ENCODE data around the gene CD209. TPM values are rescaled to one million over a fixed set of nuclear protein-coding genes. Genes with fewer than 3 reads are reported as not detected.

Gene CD209
- total RNA-seq, 1 experiment from 2014 or later = not detected

DNA sequence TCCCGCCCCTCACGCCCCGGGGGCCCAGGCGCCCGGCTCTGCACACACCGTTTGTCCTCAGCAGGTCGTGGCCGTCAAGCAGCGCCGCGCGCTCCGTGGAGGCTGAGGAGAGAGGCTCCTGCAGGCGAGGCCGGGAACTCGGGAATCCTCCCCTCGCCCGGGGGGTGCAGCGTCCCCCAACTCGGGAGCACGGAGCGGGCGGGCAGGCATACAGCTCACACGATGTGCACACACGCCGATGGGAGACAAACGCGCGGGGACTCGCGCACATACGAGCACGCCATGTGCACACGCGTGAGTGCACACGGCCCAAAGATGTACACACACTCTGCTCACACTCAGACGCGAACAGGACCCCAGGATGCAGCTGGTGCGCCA, 16.1 kb downstream of the CD209 start:
- H3K4me3 ChIP-seq (ENCODE audit: low read length) = no peak overlapping the region
- H3K79me2 ChIP-seq (ENCODE audit: low read length) = no peaks in the 10 kb centered on the region
- no peaks in the 10 kb centered on the region for H3K36me3 ChIP-seq (ENCODE audit: insufficient read depth, low read length)
- H3K9me3 ChIP-seq (ENCODE audit: low read length) = no peaks in the 10 kb centered on the region
- H3K4me2 ChIP-seq (ENCODE audit: low read depth, low read length, poor library complexity, severe bottlenecking) = no peak overlapping the region
- no peak overlapping the region for H3K9ac ChIP-seq (ENCODE audit: low read length)
- no peak overlapping the region for H3K27ac ChIP-seq (ENCODE audit: low read length)
- no peaks in the 10 kb centered on the region for H4K20me1 ChIP-seq (ENCODE audit: insufficient read depth, low read depth, low read length)
- DNase-seq = no peak
- no peak overlapping the region for H2AFZ ChIP-seq (ENCODE audit: low read length)
- no peaks in the 10 kb centered on the region for H3K27me3 ChIP-seq (ENCODE audit: low read length)
- H3K9me2 ChIP-seq (replicated peaks; ENCODE audit: insufficient read depth, low read length) = no peaks in the 10 kb centered on the region
- no peaks in the 10 kb centered on the region for H3K4me1 ChIP-seq (ENCODE audit: low read length)

DNA sequence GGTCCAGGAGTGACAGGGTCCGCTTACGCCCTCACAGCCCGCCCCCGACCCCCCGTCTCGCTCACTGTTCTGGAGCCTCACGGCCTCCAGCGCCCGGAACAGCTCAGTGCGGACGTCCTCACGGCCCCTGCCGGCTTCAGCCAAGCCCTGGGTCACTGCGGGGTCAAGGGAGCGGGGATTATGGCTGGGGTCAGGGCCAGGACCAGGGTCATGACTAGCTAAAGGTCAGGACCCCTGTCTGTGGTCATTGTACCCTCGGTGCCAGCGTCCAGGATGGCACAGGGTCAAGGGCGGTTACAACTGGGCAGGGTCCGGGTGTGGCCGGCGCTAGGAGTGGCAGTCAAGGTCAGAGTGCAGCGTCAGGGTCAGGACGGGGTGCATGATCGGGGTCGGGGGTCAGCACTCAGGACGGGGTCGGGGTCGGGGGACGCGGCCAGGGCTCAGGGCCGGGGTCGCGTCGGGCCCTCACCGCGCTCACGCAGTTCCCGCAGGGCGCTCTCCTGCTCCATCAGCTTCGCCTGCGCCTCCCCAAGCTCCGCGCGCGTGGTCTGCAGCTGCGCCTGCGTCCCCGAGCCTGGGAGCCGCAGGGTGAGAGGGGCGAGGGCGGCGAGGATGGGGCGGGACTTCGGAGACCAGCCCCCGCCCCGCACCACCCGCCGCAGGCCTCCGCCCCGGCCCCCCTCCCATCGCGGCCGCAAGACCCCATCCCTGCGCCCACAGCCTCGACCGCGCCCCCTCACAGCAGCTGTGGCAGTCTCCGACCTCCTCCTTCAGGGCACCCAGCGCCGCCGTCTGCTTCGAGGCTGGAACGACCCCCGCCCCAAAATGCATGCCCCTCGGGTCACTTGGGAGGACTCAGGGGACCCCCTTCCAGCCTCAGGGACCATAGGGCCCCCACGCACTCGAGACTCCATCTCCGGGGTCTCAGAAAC, 16.8 kb downstream of the CD209 start:
- no peak overlapping the region for H2AFZ ChIP-seq (ENCODE audit: low read length)

DNA sequence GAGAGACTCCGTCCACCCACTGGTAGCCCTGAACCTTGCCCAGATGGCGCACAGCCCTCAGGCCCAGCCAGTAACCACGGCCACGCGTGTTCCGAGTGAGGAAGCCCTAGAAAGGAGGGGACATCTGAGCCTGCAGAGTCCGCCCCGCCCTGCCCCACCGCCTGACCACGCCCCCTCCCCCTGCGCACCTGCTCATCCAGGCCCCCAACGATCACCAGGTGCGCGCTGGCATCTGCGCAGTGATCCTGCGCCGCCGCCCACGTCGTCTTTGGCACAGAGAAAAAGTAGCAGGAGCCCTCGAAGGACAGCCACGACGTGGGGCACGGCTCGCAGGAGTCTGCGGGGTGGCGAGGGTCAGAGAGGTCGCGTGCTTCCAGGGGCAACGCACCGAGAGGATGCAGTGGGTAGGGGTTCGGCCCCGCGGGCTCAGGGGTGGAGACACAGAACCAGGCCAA, 17.5 kb downstream of the CD209 start:
- H3K4me1 ChIP-seq (ENCODE audit: low read length) = no peaks in the 10 kb centered on the region
- H3K9me3 ChIP-seq (ENCODE audit: low read length) = no peaks in the 10 kb centered on the region
- no peak overlapping the region for H3K4me3 ChIP-seq (ENCODE audit: low read length)
- no peak overlapping the region for H3K4me2 ChIP-seq (ENCODE audit: low read depth, low read length, poor library complexity, severe bottlenecking)
- no peak overlapping the region for H3K27ac ChIP-seq (ENCODE audit: low read length)
- no peak for DNase-seq
- no peaks in the 10 kb centered on the region for H3K27me3 ChIP-seq (ENCODE audit: low read length)
- H4K20me1 ChIP-seq (ENCODE audit: insufficient read depth, low read depth, low read length) = no peaks in the 10 kb centered on the region
- no peak overlapping the region for H2AFZ ChIP-seq (ENCODE audit: low read length)
- H3K9ac ChIP-seq (ENCODE audit: low read length) = no peak overlapping the region
- H3K9me2 ChIP-seq (replicated peaks; ENCODE audit: insufficient read depth, low read length) = no peaks in the 10 kb centered on the region
- H3K79me2 ChIP-seq (ENCODE audit: low read length) = no peaks in the 10 kb centered on the region
- no peaks in the 10 kb centered on the region for H3K36me3 ChIP-seq (ENCODE audit: insufficient read depth, low read length)

More for the DNA sequence above, 16.8 kb downstream of the CD209 start:
- no peaks in the 10 kb centered on the region for H3K9me2 ChIP-seq (replicated peaks; ENCODE audit: insufficient read depth, low read length)
- H4K20me1 ChIP-seq (ENCODE audit: insufficient read depth, low read depth, low read length) = no peaks in the 10 kb centered on the region
- no peaks in the 10 kb centered on the region for H3K9me3 ChIP-seq (ENCODE audit: low read length)
- H3K4me2 ChIP-seq (ENCODE audit: low read depth, low read length, poor library complexity, severe bottlenecking) = no peak overlapping the region
- DNase-seq = no peak
- no peaks in the 10 kb centered on the region for H3K4me1 ChIP-seq (ENCODE audit: low read length)
- no peak overlapping the region for H3K27ac ChIP-seq (ENCODE audit: low read length)
- no peak overlapping the region for H3K4me3 ChIP-seq (ENCODE audit: low read length)
- no peak overlapping the region for H3K9ac ChIP-seq (ENCODE audit: low read length)
- no peaks in the 10 kb centered on the region for H3K27me3 ChIP-seq (ENCODE audit: low read length)
- no peaks in the 10 kb centered on the region for H3K36me3 ChIP-seq (ENCODE audit: insufficient read depth, low read length)
- H3K79me2 ChIP-seq (ENCODE audit: low read length) = no peaks in the 10 kb centered on the region

DNA sequence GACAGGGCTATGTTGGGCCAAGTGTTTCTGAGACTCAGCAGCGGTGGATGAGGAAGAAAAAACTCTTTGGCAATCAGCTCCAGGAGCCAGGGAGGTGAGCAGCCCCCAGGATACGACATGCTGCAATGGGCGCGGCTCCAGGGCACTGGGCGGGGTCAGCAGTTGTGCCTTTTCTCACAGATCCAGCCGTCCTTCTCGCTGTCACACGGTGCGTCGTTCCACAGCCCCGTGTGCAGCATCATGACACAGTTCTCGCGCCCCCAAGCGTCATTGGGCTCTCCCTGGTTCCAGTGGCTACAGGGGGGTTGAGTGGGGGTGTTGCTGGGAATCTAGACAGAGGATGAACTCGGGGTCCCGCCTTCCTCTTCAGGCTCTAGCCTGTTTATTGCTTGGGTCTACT, 18.1 kb downstream of the CD209 start:
- Histone ChIP-seq H3K4me1 (ENCODE audit: low read length) (no peaks in the 10 kb centered on the region), H3K9ac (ENCODE audit: low read length) (no peak overlapping the region), H3K36me3 (ENCODE audit: insufficient read depth, low read length) (no peaks in the 10 kb centered on the region), H3K79me2 (ENCODE audit: low read length) (no peaks in the 10 kb centered on the region), H3K27ac (ENCODE audit: low read length) (no peak overlapping the region), H2AFZ (ENCODE audit: low read length) (no peak overlapping the region), H3K9me2 (replicated peaks; ENCODE audit: insufficient read depth, low read length) (no peaks in the 10 kb centered on the region), H3K9me3 (ENCODE audit: low read length) (no peaks in the 10 kb centered on the region), H3K4me2 (ENCODE audit: low read depth, low read length, poor library complexity, severe bottlenecking) (no peak overlapping the region), H3K4me3 (ENCODE audit: low read length) (no peak overlapping the region), H3K27me3 (ENCODE audit: low read length) (no peaks in the 10 kb centered on the region), H4K20me1 (ENCODE audit: insufficient read depth, low read depth, low read length) (no peaks in the 10 kb centered on the region)
- DNase-seq = no peak

DNA sequence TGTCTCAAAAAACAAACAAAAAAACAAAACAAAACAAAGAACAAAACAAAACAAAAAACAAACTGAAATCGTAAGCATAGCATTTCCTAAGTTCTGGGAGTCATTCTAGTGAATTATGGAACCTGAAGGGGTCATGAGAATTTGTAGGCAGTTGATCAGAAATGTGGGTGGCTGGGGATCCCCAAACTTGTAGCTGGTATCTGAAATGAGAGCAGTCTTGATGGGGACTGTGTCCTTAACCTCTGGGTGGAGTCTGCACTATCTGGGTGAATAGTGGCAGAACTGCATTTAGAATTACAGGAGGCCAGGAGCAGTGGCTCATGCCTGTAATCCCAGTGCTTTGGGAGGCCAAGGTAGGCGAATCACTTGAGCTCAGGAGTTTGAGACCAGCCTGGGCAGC, 21.5 kb downstream of the CD209 start:
- H3K4me1 ChIP-seq (ENCODE audit: low read length) = no peaks in the 10 kb centered on the region
- H2AFZ ChIP-seq (ENCODE audit: low read length) = no peak overlapping the region
- no peaks in the 10 kb centered on the region for H3K9me2 ChIP-seq (replicated peaks; ENCODE audit: insufficient read depth, low read length)
- no peak overlapping the region for H3K9ac ChIP-seq (ENCODE audit: low read length)
- H3K4me3 ChIP-seq (ENCODE audit: low read length) = no peak overlapping the region
- no peaks in the 10 kb centered on the region for H3K36me3 ChIP-seq (ENCODE audit: insufficient read depth, low read length)
- no peak for DNase-seq
- H4K20me1 ChIP-seq (ENCODE audit: insufficient read depth, low read depth, low read length) = no peaks in the 10 kb centered on the region
- no peaks in the 10 kb centered on the region for H3K9me3 ChIP-seq (ENCODE audit: low read length)
- no peak overlapping the region for H3K27ac ChIP-seq (ENCODE audit: low read length)
- H3K4me2 ChIP-seq (ENCODE audit: low read depth, low read length, poor library complexity, severe bottlenecking) = no peak overlapping the region
- no peaks in the 10 kb centered on the region for H3K27me3 ChIP-seq (ENCODE audit: low read length)
- no peaks in the 10 kb centered on the region for H3K79me2 ChIP-seq (ENCODE audit: low read length)

DNA sequence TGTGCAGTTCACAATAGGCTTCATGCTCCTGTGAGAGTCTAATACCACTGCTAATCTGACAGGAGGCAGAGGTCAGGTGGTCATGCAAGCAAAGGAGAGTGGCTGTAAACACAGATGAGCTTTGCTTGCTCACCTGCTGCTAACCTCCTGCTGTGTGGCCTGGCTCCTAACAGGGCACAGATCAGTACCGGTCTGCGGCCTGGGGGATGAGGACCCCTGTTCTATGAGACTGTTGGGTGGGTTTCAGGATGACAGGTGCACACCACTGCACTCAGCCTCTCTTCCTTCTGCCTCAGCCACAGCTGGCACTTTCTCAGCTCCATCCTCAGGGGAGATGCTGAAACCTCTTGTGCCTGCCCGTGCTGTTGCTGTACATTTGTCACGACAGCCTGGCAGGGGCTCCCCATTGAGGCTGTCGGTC, 25.1 kb downstream of the CD209 start:
- H3K4me2 ChIP-seq (ENCODE audit: low read depth, low read length, poor library complexity, severe bottlenecking) = no peak overlapping the region

DNA sequence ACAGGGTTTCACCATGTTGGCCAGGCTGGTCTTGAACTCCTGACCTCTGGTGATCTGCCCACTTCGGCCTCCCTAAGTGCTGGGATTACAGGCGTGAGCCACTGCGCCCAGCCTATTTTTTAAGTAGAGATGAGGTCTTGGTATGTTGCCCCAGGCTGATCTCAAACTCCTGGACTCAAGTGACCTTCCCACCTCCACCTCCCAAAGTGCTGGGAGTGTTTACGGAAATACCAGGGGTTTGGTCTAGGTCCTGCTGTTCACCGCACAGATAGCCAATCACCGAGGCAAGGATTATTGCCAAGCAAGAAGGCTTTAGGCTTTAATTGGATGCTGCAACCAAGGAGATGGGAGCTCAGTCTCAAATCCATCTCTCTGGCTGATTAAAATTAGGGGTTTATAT, 27.0 kb downstream of the CD209 start:
- no peak overlapping the region for H2AFZ ChIP-seq (ENCODE audit: low read length)
- no peak for DNase-seq
- H3K36me3 ChIP-seq (ENCODE audit: insufficient read depth, low read length) = no peaks in the 10 kb centered on the region
- H4K20me1 ChIP-seq (ENCODE audit: insufficient read depth, low read depth, low read length) = no peaks in the 10 kb centered on the region
- H3K27me3 ChIP-seq (ENCODE audit: low read length) = no peaks in the 10 kb centered on the region
- no peak overlapping the region for H3K4me2 ChIP-seq (ENCODE audit: low read depth, low read length, poor library complexity, severe bottlenecking)
- no peak overlapping the region for H3K9ac ChIP-seq (ENCODE audit: low read length)
- no peak overlapping the region for H3K4me3 ChIP-seq (ENCODE audit: low read length)
- no peaks in the 10 kb centered on the region for H3K4me1 ChIP-seq (ENCODE audit: low read length)
- no peaks in the 10 kb centered on the region for H3K9me2 ChIP-seq (replicated peaks; ENCODE audit: insufficient read depth, low read length)
- no peaks in the 10 kb centered on the region for H3K9me3 ChIP-seq (ENCODE audit: low read length)
- no peaks in the 10 kb centered on the region for H3K79me2 ChIP-seq (ENCODE audit: low read length)
- H3K27ac ChIP-seq (ENCODE audit: low read length) = no peak overlapping the region

More for the DNA sequence above, 25.1 kb downstream of the CD209 start:
- Histone ChIP-seq H3K9me2 (replicated peaks; ENCODE audit: insufficient read depth, low read length) (no peaks in the 10 kb centered on the region), H3K4me1 (ENCODE audit: low read length) (no peaks in the 10 kb centered on the region), H3K79me2 (ENCODE audit: low read length) (no peaks in the 10 kb centered on the region), H2AFZ (ENCODE audit: low read length) (no peak overlapping the region), H3K27me3 (ENCODE audit: low read length) (no peaks in the 10 kb centered on the region), H3K4me3 (ENCODE audit: low read length) (no peak overlapping the region), H3K27ac (ENCODE audit: low read length) (no peak overlapping the region), H4K20me1 (ENCODE audit: insufficient read depth, low read depth, low read length) (no peaks in the 10 kb centered on the region), H3K9me3 (ENCODE audit: low read length) (no peaks in the 10 kb centered on the region), H3K9ac (ENCODE audit: low read length) (no peak overlapping the region), H3K36me3 (ENCODE audit: insufficient read depth, low read length) (no peaks in the 10 kb centered on the region)
- DNase-seq = no peak

DNA sequence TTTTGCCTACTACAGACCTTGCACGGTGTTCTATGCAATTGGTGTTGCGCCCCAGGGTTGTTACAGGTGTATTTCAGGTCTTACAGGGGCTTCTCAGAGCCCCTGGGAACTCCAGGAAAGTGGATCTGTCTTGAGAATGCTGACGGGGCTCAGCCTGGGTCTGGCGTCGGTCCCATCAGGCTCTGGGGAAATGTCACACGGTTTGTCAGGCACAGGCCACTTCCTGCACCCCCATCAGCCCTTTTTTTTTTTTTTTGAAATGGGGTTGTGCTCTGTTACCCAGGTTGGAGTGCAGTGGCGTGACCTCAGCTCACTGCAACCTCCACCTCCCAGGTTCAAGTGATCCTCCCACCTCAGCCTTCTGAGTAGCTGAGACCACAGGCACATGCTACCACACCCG, 28.7 kb downstream of the CD209 start:
- H4K20me1 ChIP-seq (ENCODE audit: insufficient read depth, low read depth, low read length) = no peaks in the 10 kb centered on the region
- no peak overlapping the region for H3K4me3 ChIP-seq (ENCODE audit: low read length)
- no peak for DNase-seq
- no peaks in the 10 kb centered on the region for H3K79me2 ChIP-seq (ENCODE audit: low read length)
- no peaks in the 10 kb centered on the region for H3K27me3 ChIP-seq (ENCODE audit: low read length)
- no peaks in the 10 kb centered on the region for H3K4me1 ChIP-seq (ENCODE audit: low read length)
- H3K36me3 ChIP-seq (ENCODE audit: insufficient read depth, low read length) = no peaks in the 10 kb centered on the region
- no peak overlapping the region for H3K4me2 ChIP-seq (ENCODE audit: low read depth, low read length, poor library complexity, severe bottlenecking)
- no peak overlapping the region for H3K9ac ChIP-seq (ENCODE audit: low read length)
- no peaks in the 10 kb centered on the region for H3K9me3 ChIP-seq (ENCODE audit: low read length)
- H3K27ac ChIP-seq (ENCODE audit: low read length) = no peak overlapping the region
- no peaks in the 10 kb centered on the region for H3K9me2 ChIP-seq (replicated peaks; ENCODE audit: insufficient read depth, low read length)
- H2AFZ ChIP-seq (ENCODE audit: low read length) = no peak overlapping the region
